ENCODE results near the gene SIL1. TPM values are rescaled to one million over a fixed set of nuclear protein-coding genes. Genes with fewer than 3 reads are reported as not detected.

The SIL1 gene
- total and polyA plus RNA-seq, 2 of the 4 experiments (the other 2 are of a cell fraction) = 56.1 to 66.0 TPM

GRCh38 chr5:139181322-139181730 lies 16.8 kb downstream of the SIL1 start:
- no peak overlapping the region for H3K9ac ChIP-seq (ENCODE audit: low read depth, low read length)
- WGBS, 2 experiments (ENCODE audit: extremely low coverage in 2 of 2, insufficient read length in 1 of 2) = no CpG with 5 or more reads among the region's 2 CpGs
- peaks cover 22% of the 10 kb centered on the region; the same call in 1 of the 2 replicates for H4K20me1 ChIP-seq (ENCODE audit: insufficient read depth, low read length)
- no peak overlapping the region for H3K4me3 ChIP-seq (ENCODE audit: insufficient read depth, low read depth, low read length)
- H3K4me1 ChIP-seq (ENCODE audit: control insufficient read depth, insufficient read depth, low read length) = peaks cover 22% of the 10 kb centered on the region
- peaks cover 38 to 69% of the 10 kb centered on the region in 2 experiments for H3K79me1 ChIP-seq (ENCODE audit: low read depth in 1 of 2, low read length in 2 of 2)
- intact Hi-C loops (cut with micrococcal nuclease) (no loop called here), dilution Hi-C loops (cut with HindIII; ENCODE audit: low sequenced_read_pairs, unreplicated experiment) (no loop called here), in situ Hi-C loops (cut with MboI; ENCODE audit: low sequenced_read_pairs) (no loop called here)
- no peak overlapping the region for H3K4ac ChIP-seq (ENCODE audit: low read depth, low read length)
- H3K27ac ChIP-seq (ENCODE audit: insufficient read depth, low read length) = no peak overlapping the region
- no peaks in the 10 kb centered on the region for H3K36me3 ChIP-seq (ENCODE audit: control insufficient read depth, insufficient read depth, low read length)
- no peak overlapping the region for H3K18ac ChIP-seq (ENCODE audit: low read depth, low read length)
- BruUV-seq (replicated peaks) = no TSS peak
- no peak overlapping the region for H3K14ac ChIP-seq (replicated peaks; ENCODE audit: low read depth, low read length)
- ATAC-seq (ENCODE audit: low read depth) (peak; percentile 24), DNase-seq (no peak)
- H3K56ac ChIP-seq (ENCODE audit: extremely low read depth, insufficient read depth, low read length) = no peak overlapping the region
- no peak overlapping the region for H2AFZ ChIP-seq (replicated peaks; ENCODE audit: low read length, poor library complexity)
- H3K4me2 ChIP-seq (ENCODE audit: low read depth, low read length) = no peak overlapping the region
- no peak for TF ChIP-seq RFX5 (IDR thresholded peaks at IDR 0.05; ENCODE audit: low read depth, low read length)
- no peak for TF ChIP-seq CEBPB (IDR thresholded peaks at IDR 0.05; ENCODE audit: low read depth, low read length)
- no peak for TF ChIP-seq MAFK (IDR thresholded peaks at IDR 0.05; ENCODE audit: low read depth, low read length)
- no peak for TF ChIP-seq MXI1 (IDR thresholded peaks at IDR 0.05; ENCODE audit: borderline replicate concordance, low read depth, low read length)
- TF ChIP-seq CHD1 (IDR thresholded peaks at IDR 0.05; ENCODE audit: low read depth, low read length) = no peak
- TF ChIP-seq USF2 (IDR thresholded peaks at IDR 0.05; ENCODE audit: low read depth, low read length) = no peak
- no peak overlapping the region for H2BK120ac ChIP-seq (ENCODE audit: low read depth, low read length)
- H2BK15ac ChIP-seq (ENCODE audit: low read depth, low read length) = no peak overlapping the region
- no peaks in the 10 kb centered on the region for H3K27me3 ChIP-seq (ENCODE audit: control insufficient read depth, insufficient read depth, low read length)
- H4K91ac ChIP-seq (ENCODE audit: insufficient read depth, low read depth, low read length) = no peak overlapping the region
- H3K9me3 ChIP-seq (ENCODE audit: control insufficient read depth, insufficient read depth, low read length) = no peaks in the 10 kb centered on the region
- no peak overlapping the region for H2AK5ac ChIP-seq (ENCODE audit: low read depth, low read length)
- H4K5ac ChIP-seq (ENCODE audit: low read depth, low read length) = no peak overlapping the region
- H4K8ac ChIP-seq (ENCODE audit: low read depth in 2 of 2, low read length in 2 of 2) = no peak overlapping the region
- no peak overlapping the region for H2BK5ac ChIP-seq (ENCODE audit: low read depth, low read length, poor library complexity, severe bottlenecking)
- no peak overlapping the region for H3K23ac ChIP-seq (ENCODE audit: low read depth, low read length)
- H2BK20ac ChIP-seq (ENCODE audit: low read depth, low read length) = no peak overlapping the region
- H3K9me1 ChIP-seq (ENCODE audit: insufficient read depth, low read length) = peaks cover 19% of the 10 kb centered on the region
- CTCF ChIA-PET = no interaction called here
- POLR2A ChIA-PET (ENCODE audit: unreplicated experiment) = no interaction called here
- H2AK9ac ChIP-seq (replicated peaks; ENCODE audit: low read depth, low read length, poor library complexity) = no peak overlapping the region
